HG03135 (cell line): Measurements from ENCODE around the gene GTF2IRD1.
A peak's percentile ranks its signal among the peaks of the same experiment; 100 is the strongest.
"Not testable (repeated sequence)": the region's sequence is repeated elsewhere in the genome, so short reads cannot be mapped to it uniquely, and the experiment has no call there.

Experiments used
- ATAC-seq: cut with Tn5 transposase; IDR thresholded peaks from one replicate; pipeline ENCODE4 v1.9.1; 2021; ENCODE audit warnings: mild to moderate bottlenecking, moderate library complexity; ENCODE audit not compliant: unreplicated experiment

Gene GTF2IRD1

GRCh38 chr7:74625446-74625845 is 171.7 kb downstream of the GTF2IRD1 start:
- no peak for ATAC-seq

GRCh38 chr7:74627661-74628411 is 174.1 kb downstream of the GTF2IRD1 start:
- no peak for ATAC-seq

- no peak for ATAC-seq
Measured at GRCh38 chr7:74632505-74632904, 178.8 kb downstream of the GTF2IRD1 start.

- ATAC-seq: no peak
Measured at GRCh38 chr7:74633451-74633921, 179.8 kb downstream of the GTF2IRD1 start.

DNA sequence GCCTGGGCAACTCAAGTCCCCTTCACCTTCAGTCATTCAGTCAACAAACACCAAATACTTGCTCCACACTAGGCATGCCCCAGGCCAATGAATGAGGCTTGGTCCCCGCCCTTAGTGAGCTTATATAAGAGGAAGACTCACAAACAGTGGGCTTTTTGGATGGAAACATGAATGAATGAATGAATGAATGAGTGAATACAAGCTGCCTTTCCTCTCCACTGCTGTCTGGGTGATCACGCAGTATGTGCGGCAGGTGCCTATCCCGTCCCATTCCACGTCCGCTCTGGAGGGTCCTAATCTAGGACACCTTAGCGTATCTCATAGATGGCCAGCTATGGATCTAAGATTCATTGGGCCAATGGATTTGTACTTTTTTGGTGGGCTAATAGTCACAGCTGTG is 184.0 kb downstream of the GTF2IRD1 start:
- ATAC-seq: no peak

GRCh38 chr7:74650055-74650454 is 196.3 kb downstream of the GTF2IRD1 start:
- peak; percentile 85 for ATAC-seq

DNA sequence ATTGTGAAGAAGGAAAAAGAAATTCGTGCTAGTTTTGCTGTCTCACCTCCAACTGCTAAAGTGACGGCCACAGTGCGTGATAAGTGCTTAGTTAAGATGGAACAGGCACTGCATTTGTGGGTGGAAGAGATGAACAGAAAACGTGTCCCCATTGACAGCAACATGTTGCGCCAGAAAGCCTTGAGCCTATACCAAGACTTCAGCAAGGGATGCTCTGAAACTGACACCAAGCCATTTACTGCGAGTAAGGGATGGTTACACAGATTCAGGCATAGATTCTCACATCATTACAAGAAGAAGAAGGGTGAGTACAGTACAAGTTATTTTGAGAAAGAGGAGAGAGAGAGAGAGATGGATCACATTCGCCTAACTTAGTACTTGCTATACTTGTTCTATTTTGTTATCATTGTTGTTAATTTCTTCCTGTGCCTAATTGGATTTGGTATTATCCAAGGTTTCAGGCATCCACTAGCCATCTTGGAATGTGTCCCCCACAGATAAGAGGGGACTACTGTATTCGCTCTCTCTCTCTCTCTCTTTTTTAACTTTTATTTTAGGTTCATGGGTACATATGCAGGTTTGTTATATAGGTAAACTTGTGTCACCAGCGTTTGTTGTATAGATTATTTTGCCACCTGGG is 196.9 kb downstream of the GTF2IRD1 start:
- ATAC-seq: peak; percentile 40

DNA sequence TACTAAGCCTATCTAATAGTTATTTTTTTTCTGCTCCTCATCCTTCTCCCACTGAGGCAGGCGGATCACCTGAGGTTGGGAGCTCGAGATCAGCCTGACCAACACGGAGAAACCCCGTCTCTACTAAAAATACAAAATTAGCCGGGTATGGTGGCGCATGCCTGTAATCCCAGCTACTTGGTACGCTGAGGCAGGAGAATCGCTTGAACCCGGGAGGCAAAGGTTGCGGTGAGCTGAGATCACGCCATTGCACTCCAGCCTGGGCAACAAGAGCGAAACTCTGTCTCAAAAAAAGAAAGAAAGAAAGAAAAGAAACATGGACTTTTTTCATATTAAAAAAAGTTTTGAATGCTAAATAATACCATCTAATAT is 197.4 kb downstream of the GTF2IRD1 start:
- ATAC-seq: not testable (repeated sequence)
